ENCODE results near the gene KLHL1.

The KLHL1 gene

DNA sequence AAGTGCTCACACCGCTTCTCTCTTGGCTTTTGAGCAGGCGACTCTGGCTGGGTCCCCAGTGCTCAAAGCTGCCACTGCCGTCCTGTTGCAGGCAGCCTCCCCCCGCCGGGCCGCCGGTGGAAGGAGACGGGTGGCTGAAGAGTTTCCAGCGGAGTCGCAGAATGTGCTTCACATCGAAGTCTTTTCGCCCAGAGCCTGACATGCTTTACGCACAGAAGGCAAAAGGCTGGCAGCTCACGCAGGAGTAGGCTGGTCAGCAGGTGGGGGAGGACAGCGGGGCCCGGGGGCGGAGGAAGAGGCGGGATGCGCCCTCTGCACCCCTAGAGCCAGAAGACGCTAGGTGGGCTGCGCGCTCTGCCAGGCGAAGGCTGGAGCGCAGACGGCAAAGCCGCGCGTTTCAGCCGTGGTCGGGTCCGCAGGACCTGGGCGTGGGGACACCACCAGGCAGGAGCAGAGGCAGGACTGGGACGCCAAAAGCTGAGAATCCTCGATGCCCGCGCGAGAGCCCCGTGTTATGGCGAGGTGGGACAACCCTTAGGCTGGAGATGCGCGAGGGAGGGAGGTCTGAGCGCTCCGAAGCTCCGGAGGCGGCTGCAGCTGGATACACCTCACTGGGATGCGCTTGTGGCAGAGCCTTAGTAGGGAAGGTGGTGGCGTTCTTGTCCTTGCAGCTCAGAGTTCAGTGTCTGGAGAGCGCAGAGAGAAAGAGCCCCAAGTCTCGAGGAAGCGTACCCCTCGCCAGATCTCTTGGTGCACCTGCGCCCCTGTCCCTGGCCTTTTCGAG, 562 bp downstream of the KLHL1 start, which contains the start of gene ATXN8OS:
Gene ATXN8OS, plus strand, starts transcription at position 329 of the 784 bp plus-strand sequence.
- CTCF ChIA-PET, result no interaction called here
- DNase-seq (ENCODE audit: low read depth, low spot score), result no peak

DNA sequence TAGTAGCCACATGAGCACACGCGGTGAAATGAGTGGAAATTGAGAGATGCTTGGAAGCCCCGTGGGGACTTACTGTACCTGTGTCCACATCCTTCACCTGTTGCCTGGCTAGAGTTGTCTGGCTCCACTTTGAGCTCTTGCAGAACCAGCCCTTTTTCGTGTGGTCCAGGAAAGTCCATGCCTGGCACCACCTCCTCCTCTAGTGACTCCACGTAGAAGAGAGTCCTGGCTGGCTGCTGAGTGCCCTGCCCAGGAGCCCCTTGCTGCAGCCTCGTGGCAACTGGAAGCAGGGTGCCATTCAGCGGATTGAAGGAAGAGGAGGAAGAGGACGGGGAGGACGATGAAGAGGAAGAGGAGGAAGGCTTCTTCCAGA, 1.1 kb downstream of the KLHL1 start:
- TF ChIP-seq, protein P1, sequence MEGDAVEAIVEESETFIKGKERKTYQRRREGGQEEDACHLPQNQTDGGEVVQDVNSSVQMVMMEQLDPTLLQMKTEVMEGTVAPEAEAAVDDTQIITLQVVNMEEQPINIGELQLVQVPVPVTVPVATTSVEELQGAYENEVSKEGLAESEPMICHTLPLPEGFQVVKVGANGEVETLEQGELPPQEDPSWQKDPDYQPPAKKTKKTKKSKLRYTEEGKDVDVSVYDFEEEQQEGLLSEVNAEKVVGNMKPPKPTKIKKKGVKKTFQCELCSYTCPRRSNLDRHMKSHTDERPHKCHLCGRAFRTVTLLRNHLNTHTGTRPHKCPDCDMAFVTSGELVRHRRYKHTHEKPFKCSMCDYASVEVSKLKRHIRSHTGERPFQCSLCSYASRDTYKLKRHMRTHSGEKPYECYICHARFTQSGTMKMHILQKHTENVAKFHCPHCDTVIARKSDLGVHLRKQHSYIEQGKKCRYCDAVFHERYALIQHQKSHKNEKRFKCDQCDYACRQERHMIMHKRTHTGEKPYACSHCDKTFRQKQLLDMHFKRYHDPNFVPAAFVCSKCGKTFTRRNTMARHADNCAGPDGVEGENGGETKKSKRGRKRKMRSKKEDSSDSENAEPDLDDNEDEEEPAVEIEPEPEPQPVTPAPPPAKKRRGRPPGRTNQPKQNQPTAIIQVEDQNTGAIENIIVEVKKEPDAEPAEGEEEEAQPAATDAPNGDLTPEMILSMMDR (IDR thresholded peaks at IDR 0.05; ENCODE audit: insufficient read depth, low read length, missing control alignments), result no peak
- DNase-seq (ENCODE audit: low read depth, low spot score), result no peak
- CTCF ChIA-PET, result no interaction called here
- H3K4me3 ChIP-seq (ENCODE audit: low read depth, low read length), result no peak overlapping the region
- POLR2A ChIA-PET, result no interaction called here

More for the DNA sequence above, 562 bp downstream of the KLHL1 start, which contains the start of gene ATXN8OS:
- TF ChIP-seq, protein P1 (IDR thresholded peaks at IDR 0.05; ENCODE audit: insufficient read depth, low read length, missing control alignments), result no peak
- POLR2A ChIA-PET, result no interaction called here
- no peak within 1 kb of the TSS for H3K4me3 ChIP-seq (ENCODE audit: low read depth, low read length)

DNA sequence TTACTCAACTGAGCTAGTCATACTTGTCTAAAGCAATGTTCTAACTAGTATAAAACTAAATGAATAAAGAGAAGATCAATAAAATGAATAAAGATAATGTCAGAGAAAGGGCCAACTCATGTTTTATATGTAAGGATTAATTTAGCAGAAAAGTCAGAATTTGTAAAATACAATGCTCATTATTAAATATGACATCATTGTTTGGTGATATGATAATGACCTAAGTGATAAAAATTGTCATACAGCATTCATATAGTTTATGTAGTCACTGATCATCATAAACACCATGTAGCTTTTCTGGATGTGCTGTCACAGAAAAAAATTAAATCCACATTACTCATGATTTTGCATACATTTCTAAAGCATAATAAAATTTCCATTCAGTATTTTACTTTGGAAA, 3.8 kb downstream of the KLHL1 start:
- H3K4me3 ChIP-seq (ENCODE audit: low read depth, low read length), result no peak overlapping the region
- ChIA-PET POLR2A (no interaction called here), CTCF (no interaction called here)
- DNase-seq (ENCODE audit: low read depth, low spot score), result no peak
- TF ChIP-seq, protein P1 (IDR thresholded peaks at IDR 0.05; ENCODE audit: insufficient read depth, low read length, missing control alignments), result no peak

DNA sequence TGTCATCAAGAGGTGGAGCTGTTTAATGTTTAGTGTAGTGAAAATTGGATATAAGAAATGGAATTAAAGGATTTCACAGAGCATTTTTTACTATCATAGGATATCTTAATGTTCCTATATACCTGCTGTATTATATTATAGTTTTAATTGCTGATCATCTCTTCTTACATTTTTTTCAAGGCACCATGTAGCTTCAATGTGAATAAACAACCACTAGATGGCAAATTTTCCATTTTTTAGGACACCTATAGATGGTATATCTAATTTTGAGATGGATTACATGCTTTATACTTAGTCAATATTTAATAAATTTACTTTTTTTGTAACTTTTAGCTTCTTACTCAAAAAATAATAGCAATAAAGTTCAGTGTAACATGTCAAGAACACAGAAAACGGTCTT, 9.6 kb downstream of the KLHL1 start:
- POLR2A ChIA-PET, result no interaction called here
- TF ChIP-seq, protein P1 (IDR thresholded peaks at IDR 0.05; ENCODE audit: insufficient read depth, low read length, missing control alignments), result no peak
- H3K4me3 ChIP-seq (ENCODE audit: low read depth, low read length), result no peak overlapping the region
- CTCF ChIA-PET, result no interaction called here
- no peak for DNase-seq (ENCODE audit: low read depth, low spot score)

DNA sequence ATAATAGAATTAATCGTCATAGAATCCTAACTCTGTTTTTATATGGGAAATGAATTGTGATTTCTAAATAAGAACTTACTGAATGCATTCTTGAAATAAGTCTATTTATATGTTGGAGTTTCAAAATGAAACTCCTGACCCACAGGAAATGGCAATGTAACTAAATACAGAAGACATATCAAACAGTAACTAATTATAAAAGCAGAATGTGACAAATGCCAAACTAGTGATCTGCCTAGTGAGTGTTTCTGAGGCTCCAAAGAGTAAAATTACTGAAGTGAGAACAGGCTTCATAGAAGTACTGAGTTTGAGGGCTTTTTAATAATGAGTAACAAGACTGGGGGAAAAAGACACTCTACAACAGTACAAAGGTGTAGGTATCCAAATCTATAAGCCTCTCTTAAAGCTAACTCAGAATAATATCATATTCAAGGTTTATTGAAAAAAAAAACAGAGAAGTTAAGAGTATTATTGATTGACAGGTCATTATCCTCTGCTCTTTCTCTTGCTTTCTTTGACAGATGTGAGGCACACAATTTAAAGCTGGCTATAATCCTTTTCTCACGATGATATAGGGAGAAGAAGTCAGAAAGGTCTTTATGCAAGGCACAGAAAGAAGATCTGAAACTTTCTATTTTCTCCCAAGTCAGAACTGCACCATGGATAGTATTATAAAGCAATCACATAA, 18.1 kb downstream of the KLHL1 start:
- DNase-seq (ENCODE audit: low read depth, low spot score), result no peak
- CTCF ChIA-PET, result no interaction called here
- POLR2A ChIA-PET, result no interaction called here
- TF ChIP-seq, protein P1 (IDR thresholded peaks at IDR 0.05; ENCODE audit: insufficient read depth, low read length, missing control alignments), result no peak
- no peak overlapping the region for H3K4me3 ChIP-seq (ENCODE audit: low read depth, low read length)

DNA sequence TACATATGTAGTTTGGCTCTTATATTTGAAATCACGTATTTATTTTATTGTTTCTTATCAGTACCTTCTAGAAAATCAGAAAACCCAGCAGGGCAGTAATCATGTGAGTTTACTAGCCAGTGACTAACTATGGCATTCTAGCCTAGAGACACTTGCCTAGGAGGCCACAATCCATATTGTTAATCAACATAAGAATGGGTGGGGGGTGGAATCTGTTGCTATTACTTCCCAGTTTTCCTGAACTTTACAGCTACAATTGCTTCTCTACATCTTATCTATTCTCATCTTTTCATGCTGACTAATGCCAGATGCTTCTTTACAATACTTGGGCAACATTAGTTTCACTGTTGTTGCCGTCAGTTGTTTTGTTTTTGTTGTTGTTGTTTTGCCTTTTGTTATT, 19.3 kb downstream of the KLHL1 start:
- POLR2A ChIA-PET, result no interaction called here
- CTCF ChIA-PET, result no interaction called here
- DNase-seq (ENCODE audit: low read depth, low spot score), result no peak
- TF ChIP-seq, protein P1 (IDR thresholded peaks at IDR 0.05; ENCODE audit: insufficient read depth, low read length, missing control alignments), result no peak
- no peak overlapping the region for H3K4me3 ChIP-seq (ENCODE audit: low read depth, low read length)

All from AG04449 (cell line).